Ovary (tissue), 3 donors: ENCODE results near the gene CPLANE2.

Experiments
- POLR2A ChIP-seq: fragments of 450-650 bp; IDR thresholded peaks from one replicate; pipeline ENCODE4 v1.6.1; 2017; ENCODE audit warnings: antibody characterized with exemption, mild to moderate bottlenecking, moderate library complexity
- TF ChIP-seq, protein P1 (sequence below), 3 donors: fragments of 450-650 bp in 2 of 3; fragments of 200-600 bp in 1 of 3; IDR thresholded peaks; one replicate each; pipeline versions ENCODE4 v1.5.1 to v1.8.0; 2016 to 2022; ENCODE audit warnings: antibody characterized with exemption in 3 of 3, mild to moderate bottlenecking in 1 of 3
- donor health status: DM: no; HTN: no; CAD: no.

DNA sequence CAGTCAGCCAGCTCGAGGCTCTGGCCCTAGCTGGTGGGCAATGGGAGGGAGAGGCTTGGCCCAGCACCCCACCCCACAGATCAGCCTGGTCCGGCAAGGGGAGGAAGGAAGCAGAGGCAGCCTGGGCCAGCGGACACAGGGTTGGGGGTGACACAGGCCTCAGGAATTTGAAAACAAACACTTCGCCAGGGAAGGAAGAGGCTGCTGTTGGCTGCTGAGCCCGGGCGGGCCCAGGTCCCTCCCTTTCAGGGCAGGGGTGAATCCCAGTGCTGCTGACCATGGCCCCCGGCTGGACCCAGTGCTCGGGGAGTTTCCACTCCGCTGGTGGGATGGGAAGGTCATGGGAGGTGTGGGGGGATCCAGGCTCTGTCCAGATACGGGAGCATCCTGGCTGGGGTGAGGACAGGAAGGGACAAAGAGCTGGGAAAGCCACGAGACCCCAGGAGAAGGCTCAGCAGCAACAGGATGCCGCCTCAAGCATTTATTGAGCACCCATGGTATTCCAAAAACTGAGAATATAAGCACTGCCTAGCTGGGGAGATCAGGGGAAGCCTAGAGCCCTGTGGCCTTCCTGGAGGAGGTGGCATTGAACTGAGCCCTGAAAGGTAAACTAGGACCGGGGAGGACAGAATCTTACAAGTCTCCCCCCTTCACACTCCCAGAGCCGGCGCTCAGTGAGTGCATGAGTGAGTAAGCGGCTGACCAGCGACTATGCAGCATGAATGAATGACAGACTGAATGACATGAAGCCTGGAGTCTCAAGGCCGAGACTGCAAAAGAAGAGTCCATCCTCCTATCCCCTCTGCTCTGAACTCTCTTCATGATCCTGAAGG, 54.9 kb downstream of the CPLANE2 start:
- TF ChIP-seq, protein P1, sequence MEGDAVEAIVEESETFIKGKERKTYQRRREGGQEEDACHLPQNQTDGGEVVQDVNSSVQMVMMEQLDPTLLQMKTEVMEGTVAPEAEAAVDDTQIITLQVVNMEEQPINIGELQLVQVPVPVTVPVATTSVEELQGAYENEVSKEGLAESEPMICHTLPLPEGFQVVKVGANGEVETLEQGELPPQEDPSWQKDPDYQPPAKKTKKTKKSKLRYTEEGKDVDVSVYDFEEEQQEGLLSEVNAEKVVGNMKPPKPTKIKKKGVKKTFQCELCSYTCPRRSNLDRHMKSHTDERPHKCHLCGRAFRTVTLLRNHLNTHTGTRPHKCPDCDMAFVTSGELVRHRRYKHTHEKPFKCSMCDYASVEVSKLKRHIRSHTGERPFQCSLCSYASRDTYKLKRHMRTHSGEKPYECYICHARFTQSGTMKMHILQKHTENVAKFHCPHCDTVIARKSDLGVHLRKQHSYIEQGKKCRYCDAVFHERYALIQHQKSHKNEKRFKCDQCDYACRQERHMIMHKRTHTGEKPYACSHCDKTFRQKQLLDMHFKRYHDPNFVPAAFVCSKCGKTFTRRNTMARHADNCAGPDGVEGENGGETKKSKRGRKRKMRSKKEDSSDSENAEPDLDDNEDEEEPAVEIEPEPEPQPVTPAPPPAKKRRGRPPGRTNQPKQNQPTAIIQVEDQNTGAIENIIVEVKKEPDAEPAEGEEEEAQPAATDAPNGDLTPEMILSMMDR (IDR thresholded peaks at IDR 0.05), result no peak
- TF ChIP-seq POLR2A, result peak; percentile 21
